ENCODE results near the gene FTH1.

Gene FTH1

DNA sequence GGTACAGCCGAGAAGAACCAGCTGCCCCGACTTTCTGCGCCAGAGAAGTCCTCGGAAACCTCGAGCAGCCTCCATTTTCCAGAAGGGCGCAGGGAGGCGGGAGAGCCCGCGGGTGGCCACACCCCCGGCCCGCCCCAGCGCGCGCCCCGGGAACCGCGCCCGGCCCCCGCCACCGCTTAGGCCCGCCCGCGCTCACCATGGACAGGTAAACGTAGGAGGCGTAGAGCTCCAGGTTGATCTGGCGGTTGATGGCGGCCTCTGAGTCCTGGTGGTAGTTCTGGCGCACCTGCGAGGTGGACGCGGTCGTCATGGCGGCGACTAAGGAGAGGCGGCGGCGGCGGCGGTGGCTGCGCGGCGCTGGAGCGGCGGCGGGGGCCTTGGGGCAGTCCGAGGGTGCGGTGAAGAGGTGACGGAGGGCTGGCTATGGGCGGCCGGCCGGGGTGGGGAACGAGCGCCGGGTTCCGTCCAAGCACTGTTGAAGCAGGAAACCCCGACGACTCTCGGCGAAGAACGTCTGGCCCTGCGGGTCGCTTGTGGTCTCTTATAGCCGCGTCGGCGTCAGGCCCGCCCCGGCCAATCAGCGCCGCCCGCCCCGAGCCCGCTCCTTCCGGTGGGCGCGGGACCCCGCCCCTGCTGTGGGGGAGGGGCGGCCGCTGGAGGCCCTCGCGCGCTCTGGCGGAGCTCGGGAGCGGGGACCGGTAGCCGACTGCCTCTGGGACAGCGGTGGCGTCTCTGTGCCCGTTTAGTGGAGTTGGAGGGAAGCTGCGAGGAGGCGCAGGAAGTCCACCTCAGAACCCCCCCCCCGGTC is at the start of gene FTH1:
TSS of gene FTH1 (minus strand) at position 519 of the 808 bp plus-strand sequence. CDS start at position 310, 209 bp downstream.
- H3K27ac ChIP-seq: peak within 1 kb of the TSS; percentile 96
- TF ChIP-seq, protein P1, sequence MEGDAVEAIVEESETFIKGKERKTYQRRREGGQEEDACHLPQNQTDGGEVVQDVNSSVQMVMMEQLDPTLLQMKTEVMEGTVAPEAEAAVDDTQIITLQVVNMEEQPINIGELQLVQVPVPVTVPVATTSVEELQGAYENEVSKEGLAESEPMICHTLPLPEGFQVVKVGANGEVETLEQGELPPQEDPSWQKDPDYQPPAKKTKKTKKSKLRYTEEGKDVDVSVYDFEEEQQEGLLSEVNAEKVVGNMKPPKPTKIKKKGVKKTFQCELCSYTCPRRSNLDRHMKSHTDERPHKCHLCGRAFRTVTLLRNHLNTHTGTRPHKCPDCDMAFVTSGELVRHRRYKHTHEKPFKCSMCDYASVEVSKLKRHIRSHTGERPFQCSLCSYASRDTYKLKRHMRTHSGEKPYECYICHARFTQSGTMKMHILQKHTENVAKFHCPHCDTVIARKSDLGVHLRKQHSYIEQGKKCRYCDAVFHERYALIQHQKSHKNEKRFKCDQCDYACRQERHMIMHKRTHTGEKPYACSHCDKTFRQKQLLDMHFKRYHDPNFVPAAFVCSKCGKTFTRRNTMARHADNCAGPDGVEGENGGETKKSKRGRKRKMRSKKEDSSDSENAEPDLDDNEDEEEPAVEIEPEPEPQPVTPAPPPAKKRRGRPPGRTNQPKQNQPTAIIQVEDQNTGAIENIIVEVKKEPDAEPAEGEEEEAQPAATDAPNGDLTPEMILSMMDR (conservative IDR thresholded peaks at IDR 0.05; ENCODE audit: low read depth): no peak
- ChIA-PET POLR2A (ENCODE audit: low non-redundant PET) (interaction anchor here (0.6 to 1.7 kb wide), 9 partner anchors 8 to 86 kb away, joined by 3 to 7 read pairs (median 3); no protein-coding TSS in a partner anchor), CTCF (interaction anchor here (0.6 to 0.9 kb wide), 4 partner anchors 12 to 94 kb away, joined by 4 to 5 read pairs (median 4); no protein-coding TSS in a partner anchor)
- DNase-seq (ENCODE audit: low spot score): peak; percentile 91

DNA sequence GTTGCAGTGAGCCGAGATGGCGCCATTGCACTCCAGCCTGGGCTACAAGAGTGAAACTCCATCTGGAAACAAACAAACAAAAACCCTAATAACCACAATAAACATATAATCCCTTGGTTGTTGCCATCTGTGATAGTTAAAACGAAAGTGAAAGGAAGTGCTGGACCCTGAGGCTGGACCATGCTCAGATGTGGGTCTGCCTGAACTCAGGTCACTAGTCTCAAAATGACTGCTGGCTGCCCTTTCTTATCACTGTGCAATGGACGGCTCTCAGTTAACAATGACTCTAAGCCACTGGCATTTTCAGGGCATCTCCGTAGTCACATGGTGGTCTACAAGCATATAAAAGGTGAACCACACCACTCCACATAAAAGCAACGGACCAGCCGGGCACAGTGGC is 48.2 kb upstream of the FTH1 start:
- no peak for DNase-seq (ENCODE audit: low spot score)
- ChIA-PET POLR2A (ENCODE audit: low non-redundant PET) (no interaction called here), CTCF (no interaction called here)
- TF ChIP-seq, protein P1 (conservative IDR thresholded peaks at IDR 0.05; ENCODE audit: low read depth): no peak
- peak overlapping the region; percentile 1; the same call in 1 of the 2 replicates for H3K27ac ChIP-seq

DNA sequence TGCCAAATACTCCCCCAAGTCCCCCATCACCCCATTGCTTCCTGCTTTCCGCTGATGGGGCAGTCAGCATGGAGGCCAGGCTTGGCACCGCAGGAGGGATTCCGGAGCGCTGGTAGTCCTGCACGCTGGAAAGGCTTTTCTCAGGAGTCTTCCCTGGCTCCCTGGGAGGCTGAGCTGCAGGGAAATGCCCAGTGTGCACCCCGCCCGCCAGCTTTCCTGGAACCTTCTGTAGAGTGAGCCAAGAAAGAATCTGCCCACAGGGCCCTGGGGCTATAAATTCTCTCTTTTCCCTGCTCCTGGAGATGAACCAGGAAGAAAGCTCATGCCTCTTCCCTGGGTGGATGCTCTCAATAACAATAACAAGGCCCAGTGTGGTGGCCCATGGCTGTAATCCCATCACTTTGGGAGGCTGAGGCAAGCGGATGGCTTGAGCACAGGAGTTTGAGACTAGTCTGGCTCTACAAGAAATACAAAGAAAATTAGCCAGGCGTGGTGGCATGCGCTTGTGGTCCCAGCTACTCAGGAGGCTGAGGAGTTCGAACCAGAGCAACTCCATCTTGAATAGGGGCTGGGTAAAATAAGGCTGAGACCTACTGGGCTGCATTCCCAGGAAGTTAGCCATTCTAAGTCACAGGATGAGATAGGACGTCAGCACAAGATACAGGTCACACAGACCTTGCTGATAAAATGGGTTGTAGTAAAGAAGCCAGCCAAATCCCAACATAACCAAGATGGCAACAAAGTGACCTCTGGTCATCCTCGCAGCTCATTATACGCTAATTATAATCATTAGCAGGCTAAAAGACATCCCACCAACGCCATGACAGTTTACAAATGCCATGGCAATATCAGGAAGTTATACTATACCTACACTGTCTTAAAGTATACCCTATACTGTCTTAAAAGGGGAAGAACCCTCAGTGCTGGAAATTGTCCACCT is 46.4 kb upstream of the FTH1 start:
- POLR2A ChIA-PET (ENCODE audit: low non-redundant PET): interaction anchor here (0.6 kb wide), 1 partner anchor 123 kb away, joined by 3 read pairs; no protein-coding TSS in a partner anchor
- peak overlapping the region; percentile 78 for H3K27ac ChIP-seq
- DNase-seq (ENCODE audit: low spot score): peak; percentile 51
- CTCF ChIA-PET: interaction anchor here (0.6 kb wide), 1 partner anchor 48 kb away, joined by 3 read pairs; no protein-coding TSS in a partner anchor
- TF ChIP-seq, protein P1 (conservative IDR thresholded peaks at IDR 0.05; ENCODE audit: low read depth): no peak

GRCh38 chr11:62012832-62013461 is 45.5 kb upstream of the FTH1 start:
- TF ChIP-seq, protein P1 (conservative IDR thresholded peaks at IDR 0.05; ENCODE audit: low read depth): no peak
- H3K27ac ChIP-seq: peak overlapping the region; percentile 78
- peak; percentile 9 for DNase-seq (ENCODE audit: low spot score)
- POLR2A ChIA-PET (ENCODE audit: low non-redundant PET): no interaction called here
- CTCF ChIA-PET: interaction anchor here (0.6 kb wide), 1 partner anchor 49 kb away, joined by 3 read pairs; no protein-coding TSS in a partner anchor

DNA sequence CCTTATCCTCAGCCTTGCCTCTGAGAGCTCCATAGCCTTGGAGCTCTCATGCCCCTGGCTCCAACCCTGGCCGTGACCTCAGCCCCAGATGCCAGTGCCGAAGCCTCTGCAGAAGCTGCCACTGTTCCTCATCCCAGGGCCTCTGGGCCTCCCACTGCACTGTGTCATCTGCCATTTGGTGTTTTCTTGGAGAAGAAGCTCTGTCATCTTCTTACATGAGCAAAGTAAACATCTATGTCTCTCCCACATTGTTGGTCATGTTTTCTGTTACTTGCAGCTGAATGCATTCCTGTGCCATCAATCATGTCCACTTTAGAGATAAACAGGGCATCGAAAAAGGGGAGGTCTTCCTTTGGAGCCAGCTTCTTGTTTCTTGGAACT is 45.0 kb upstream of the FTH1 start:
- POLR2A ChIA-PET (ENCODE audit: low non-redundant PET): no interaction called here
- peak overlapping the region; percentile 78 for H3K27ac ChIP-seq
- TF ChIP-seq, protein P1 (conservative IDR thresholded peaks at IDR 0.05; ENCODE audit: low read depth): no peak
- CTCF ChIA-PET: no interaction called here
- peak; percentile 21 for DNase-seq (ENCODE audit: low spot score)

Measured in RWPE1 (cell line).